ENCODE data around the gene ZNF43. TPM values are rescaled to one million over a fixed set of nuclear protein-coding genes. Genes with fewer than 3 reads are reported as not detected.

The ZNF43 gene
- total and polyA plus RNA-seq, 2 of the 13 experiments (the other 11 are each of a cell fraction or from before 2014, with no cell fraction given) = 2.9 to 8.5 TPM

DNA sequence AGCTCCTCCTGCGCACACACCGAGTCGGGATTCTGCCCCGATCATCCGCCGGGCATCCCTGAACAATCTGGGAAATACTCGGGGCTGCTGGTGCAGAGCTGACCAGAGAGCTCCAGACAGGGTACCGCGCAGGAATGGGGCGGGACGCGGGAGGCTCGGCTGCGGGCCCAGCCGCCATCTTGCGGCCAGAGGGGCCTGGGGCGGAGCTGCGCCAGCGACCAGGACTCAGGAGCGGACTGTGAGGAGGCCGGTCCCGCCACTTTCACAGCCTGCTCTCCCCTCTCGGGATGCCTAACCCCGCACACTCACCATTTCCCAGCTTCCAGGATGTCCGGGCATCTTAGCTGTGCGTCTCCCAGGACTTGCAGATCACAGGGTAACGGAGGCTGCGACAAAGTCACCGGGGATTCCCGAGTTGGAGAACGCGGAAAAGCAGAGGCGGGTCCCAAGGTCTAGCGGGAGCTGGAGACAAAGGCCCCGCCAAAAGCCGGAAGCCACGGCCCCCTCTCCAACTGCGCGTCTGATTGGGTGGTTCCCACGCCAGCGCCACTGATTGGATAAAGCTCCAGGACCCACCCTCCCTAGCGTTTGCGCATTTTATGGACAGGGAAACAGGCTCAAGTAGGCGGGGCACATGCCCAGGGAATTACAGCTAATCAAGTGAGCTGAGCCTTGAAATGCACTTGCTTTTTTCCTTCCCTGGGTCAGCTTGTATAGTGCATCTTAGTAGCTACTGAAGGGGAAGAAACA, 15.8 kb upstream of the ZNF43 start (continued):
- no peak for TF ChIP-seq PRMT3 (CRISPR knock-in tag; IDR thresholded peaks at IDR 0.05; ENCODE audit: borderline replicate concordance, low read depth)
- TF ChIP-seq GABPA (IDR thresholded peaks at IDR 0.05; ENCODE audit: low read depth, low read length) = peak; percentile 31; the same call in 1 of the 2 replicates
- peak; percentile 58 for TF ChIP-seq GABPA (CRISPR knock-in tag; IDR thresholded peaks at IDR 0.05; ENCODE audit: low read depth)
- peak; percentile 84 for TF ChIP-seq SAP130 (CRISPR knock-in tag; IDR thresholded peaks at IDR 0.05; ENCODE audit: low read depth)
- TF ChIP-seq, protein P1, sequence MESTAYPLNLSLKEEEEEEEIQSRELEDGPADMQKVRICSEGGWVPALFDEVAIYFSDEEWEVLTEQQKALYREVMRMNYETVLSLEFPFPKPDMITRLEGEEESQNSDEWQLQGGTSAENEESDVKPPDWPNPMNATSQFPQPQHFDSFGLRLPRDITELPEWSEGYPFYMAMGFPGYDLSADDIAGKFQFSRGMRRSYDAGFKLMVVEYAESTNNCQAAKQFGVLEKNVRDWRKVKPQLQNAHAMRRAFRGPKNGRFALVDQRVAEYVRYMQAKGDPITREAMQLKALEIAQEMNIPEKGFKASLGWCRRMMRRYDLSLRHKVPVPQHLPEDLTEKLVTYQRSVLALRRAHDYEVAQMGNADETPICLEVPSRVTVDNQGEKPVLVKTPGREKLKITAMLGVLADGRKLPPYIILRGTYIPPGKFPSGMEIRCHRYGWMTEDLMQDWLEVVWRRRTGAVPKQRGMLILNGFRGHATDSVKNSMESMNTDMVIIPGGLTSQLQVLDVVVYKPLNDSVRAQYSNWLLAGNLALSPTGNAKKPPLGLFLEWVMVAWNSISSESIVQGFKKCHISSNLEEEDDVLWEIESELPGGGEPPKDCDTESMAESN (CRISPR knock-in tag; conservative IDR thresholded peaks at IDR 0.05) = 0 out of 2 replicates have a peak, but pooled peaks have one; percentile 33
- peak; percentile 46; the same call in 1 of the 2 replicates for TF ChIP-seq PHF21A (CRISPR knock-in tag; IDR thresholded peaks at IDR 0.05)
- peak; percentile 69; the same call in 1 of the 2 replicates for TF ChIP-seq YEATS4 (CRISPR knock-in tag; IDR thresholded peaks at IDR 0.05; ENCODE audit: borderline replicate concordance)
- peak; percentile 58; the same call in 1 of the 2 replicates for TF ChIP-seq SIN3B (IDR thresholded peaks at IDR 0.05; ENCODE audit: low read length)
- no peak for TF ChIP-seq ZFP37 (CRISPR knock-in tag; IDR thresholded peaks at IDR 0.05; ENCODE audit: borderline replicate concordance)
- TF ChIP-seq SRSF1 (optimal IDR thresholded peaks at IDR 0.05; ENCODE audit: low read depth, low read length) = peak; percentile 62
- TF ChIP-seq MXI1 (IDR thresholded peaks at IDR 0.05; ENCODE audit: borderline replicate concordance, low read depth, low read length) = 0 out of 3 replicates have a peak, but pooled peaks have one; percentile 34
- peak; percentile 79 for TF ChIP-seq ZFY (CRISPR knock-in tag; IDR thresholded peaks at IDR 0.05)
- peak; percentile 87 for TF ChIP-seq YY1 (IDR thresholded peaks at IDR 0.05; ENCODE audit: insufficient read depth, insufficient replicate concordance, low read depth, low read length)
- peak; percentile 28 for TF ChIP-seq HNRNPLL (IDR thresholded peaks at IDR 0.05; ENCODE audit: low read depth, low read length, poor library complexity, severe bottlenecking)
- TF ChIP-seq, protein P2, sequence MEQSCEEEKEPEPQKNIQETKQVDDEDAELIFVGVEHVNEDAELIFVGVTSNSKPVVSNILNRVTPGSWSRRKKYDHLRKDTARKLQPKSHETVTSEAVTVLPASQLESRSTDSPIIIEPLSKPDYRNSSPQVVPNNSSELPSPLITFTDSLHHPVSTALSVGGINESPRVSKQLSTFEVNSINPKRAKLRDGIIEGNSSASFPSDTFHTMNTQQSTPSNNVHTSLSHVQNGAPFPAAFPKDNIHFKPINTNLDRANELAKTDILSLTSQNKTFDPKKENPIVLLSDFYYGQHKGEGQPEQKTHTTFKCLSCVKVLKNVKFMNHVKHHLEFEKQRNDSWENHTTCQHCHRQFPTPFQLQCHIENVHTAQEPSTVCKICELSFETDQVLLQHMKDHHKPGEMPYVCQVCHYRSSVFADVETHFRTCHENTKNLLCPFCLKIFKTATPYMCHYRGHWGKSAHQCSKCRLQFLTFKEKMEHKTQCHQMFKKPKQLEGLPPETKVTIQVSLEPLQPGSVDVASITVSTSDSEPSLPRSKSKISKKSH (CRISPR knock-in tag; IDR thresholded peaks at IDR 0.05; ENCODE audit: borderline replicate concordance) = no peak
- no peak for TF ChIP-seq ZNF607 (CRISPR knock-in tag; IDR thresholded peaks at IDR 0.05; ENCODE audit: borderline replicate concordance)
- peak; percentile 26 to 49; a peak in 2 of 4 replicates for TF ChIP-seq POLR2A (IDR thresholded peaks at IDR 0.05; ENCODE audit: insufficient read depth in 1 of 2, low read depth in 2 of 2, low read length in 2 of 2)
- TF ChIP-seq PLRG1 (conservative IDR thresholded peaks at IDR 0.05) = no peak
